Raji (cell line): Measurements from ENCODE around the gene CTSZ.

Experiments used
- POLR2A ChIP-seq: IDR thresholded peaks from 2 replicates; pipeline ENCODE4 v1.6.1; 2011; ENCODE audit warnings: low read depth, low read length, control low read depth; ENCODE audit not compliant: insufficient read depth

The CTSZ gene

DNA sequence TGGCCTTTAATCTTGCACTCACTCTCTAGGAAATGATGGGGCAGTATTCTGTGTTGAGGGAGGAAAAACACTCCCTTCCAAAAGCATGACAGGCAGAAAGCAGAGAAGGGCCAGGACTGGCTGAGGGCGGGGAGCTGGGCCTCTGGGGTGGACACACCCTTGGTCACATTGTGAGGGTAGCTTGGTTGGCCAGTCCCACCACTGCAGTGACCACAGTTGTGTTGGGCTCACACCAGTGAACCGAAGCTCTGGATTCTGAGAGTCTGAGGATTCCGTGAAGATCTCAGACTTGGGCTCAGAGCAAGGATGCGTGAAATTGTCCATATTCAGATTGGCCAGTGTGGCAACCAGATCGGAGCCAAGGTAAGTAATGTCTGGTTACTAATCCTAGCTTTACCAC, 12.2 kb upstream of the CTSZ start, which contains the start of gene TUBB1:
TSS of gene TUBB1 (plus strand) at position 213 of the 400 bp plus-strand sequence. CDS start at position 307, 94 bp downstream.
- TF ChIP-seq POLR2A = no peak

DNA sequence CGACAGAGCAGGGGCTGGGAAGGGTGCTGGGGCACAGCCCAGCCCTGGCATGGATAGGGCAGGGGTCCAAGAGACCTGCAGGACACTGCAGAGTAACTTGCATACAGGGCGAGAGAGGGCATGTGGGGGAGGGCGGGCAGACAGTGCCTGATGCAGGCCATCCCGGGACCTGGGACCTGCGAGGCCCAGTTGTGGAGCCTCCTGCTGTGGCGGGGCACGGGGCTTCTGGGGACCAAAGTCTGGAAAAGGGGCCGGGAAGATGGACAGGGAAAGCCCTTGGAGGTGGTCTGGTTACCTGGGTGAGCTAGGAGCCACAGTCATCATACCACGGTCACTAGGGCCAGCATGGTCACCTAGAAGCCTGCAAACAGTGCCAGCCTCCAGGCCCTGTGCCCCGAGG, 11.8 kb upstream of the CTSZ start:
- no peak for TF ChIP-seq POLR2A

DNA sequence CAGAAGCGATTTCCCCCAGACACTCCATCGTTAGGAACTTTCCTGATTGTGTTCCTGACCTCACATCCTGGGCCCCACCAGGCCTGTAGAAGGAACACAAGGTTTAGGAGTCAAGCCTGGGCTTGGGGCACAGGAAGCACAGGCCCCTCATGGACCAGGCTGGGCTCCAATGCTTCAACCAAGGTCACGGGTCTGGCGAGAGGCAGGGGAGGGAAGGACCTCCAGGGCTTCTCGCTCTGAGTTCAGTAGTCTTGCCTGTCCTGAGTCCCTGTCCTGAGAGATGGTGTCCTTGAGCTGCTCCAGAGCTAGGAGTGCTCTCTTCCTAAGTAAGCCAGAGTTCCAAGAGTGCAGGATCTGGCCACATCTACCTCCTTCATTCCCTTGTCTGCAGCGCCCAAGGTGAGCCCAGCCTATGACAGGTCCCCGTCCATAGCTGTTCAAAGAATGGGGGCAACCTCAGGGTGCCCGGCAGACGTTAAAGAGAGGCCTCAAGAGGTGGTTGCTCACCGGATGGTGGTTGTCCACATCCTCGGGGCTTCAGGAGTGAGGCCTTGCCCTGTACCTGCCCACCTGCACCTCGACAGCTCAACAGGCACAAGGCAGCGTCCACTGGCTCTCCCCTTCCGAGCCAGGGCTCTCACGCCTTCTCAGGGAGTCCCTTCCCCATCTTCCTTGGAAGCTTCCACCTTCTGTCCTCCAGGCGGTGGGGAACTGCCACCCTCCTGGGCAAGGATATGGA, 10.6 kb upstream of the CTSZ start:
- no peak for TF ChIP-seq POLR2A

DNA sequence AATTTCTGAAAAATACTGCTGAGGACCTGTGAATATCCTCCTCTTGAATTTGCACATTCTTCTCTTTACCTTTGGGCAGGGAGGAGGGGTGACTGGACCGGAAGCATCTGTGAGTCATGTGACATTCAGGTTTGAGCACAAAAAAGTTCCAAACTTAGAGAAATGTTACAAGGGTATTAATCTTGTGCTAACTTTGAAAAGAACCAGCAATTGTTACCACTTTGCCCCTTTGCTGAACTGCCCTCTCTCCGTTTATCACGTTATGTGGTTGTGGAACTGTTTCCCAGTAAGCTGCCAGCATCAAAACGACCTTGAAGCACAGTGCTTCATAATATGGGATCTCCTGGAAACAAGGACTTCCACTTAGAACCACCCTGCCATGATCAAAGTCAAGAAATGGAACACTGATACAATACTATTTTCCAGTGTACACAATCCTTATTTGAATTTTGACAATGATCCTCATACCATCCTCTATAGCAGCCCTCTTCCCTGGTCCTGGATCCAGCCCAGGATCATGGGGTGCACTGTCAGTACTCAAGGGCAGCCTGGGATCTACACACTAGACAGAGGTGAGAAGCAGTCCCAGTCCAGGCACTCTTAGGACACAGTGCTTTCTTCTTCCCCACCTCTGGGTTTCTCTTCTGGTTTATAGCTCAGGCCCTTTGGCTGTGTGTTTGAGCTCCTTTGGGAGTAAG, 9.9 kb upstream of the CTSZ start:
- no peak for TF ChIP-seq POLR2A

DNA sequence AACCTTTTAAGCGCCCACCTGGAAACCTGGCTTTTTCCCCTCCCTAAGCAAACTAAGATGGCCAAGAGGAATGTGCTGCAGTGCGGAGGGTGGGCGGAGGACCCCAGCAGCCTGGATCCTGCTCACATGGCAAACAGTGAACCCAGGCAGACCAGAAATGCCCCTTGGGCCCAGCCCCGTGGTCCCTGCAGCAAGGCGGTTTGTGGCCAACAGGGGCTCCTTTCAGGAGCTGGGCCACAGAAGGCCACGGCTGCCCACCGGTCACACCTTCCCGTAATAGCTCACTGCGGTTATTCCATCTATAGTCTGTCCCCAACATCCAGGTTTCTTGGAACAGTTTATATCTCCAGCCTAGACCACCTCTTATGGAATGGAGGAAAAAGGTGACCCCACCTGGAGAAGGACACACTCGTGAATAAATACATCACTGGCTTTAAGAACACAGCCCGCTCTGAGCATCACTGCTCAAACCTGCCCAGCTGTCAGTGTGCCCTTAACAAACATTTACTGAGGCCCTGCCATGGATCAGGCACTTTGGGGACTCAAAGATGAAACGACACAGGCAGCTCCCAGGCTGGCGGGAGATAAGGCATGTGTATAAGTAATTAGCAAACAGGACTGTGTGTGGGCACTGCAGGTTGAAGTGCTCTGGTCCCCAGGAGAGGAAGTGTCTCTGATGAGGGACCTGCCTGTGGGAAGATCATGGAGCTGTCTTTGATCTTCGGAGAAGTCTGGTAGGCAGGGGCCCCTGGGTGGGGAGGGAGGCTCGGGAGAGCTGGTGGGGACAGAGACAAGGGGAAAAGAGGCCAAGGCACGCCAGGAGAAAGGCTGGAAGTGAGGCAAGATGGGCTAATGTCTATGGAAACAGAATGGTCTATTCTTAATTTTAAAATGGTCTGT, 9.0 kb upstream of the CTSZ start:
- no peak for TF ChIP-seq POLR2A

DNA sequence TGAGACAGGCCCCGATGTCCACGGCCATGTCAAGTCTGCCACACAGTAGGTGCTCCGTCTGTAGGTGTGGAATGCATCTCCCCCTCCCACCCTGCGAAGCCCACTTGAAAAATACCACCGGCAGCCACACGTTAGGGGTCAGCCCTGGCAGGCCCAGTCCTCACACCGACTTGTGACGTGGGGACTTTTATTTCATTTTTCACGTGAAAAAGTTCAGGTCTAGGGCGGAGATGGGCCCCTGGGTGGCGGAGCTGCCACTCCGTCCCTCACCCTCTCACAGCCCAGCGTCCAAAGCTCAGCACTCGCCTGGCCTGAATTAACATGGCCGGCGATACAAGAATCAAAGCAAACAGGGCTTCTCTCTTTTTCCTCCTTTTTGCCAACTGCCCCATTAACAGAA, 8.4 kb upstream of the CTSZ start:
- no peak for TF ChIP-seq POLR2A

DNA sequence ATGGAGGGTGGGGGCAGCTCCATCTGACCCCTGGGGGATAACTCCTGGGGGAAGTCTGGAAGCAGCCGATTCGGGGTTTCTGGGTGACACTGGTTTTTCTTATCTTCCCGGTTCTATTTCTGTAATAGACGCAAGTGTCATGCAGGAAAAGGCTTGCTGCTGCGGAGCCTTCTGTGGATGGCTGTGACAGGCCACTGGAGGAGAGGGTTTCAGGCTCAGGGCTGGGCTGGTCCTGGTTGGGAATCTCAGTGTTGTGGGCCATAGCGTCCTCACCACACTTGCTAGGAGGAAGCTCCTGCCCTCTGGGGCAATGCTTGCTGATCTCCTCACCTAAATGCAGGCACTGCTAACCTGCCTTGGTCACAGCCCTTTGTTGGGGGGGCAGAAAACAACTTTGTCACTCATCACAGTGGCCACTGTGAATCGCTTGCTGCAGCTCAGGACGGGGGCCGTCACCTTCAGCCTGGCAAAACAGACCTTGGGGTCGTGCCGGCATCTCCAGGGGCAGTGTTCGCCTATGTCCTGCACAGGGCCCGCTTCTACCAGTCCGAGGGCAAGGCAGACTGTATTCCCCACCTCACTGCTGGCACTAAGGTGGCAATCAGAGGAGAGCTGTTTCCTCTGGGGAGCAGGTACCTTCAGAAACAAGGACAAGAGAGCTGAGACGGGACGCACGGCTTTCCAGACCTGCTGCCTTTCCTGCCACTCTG, 7.8 kb upstream of the CTSZ start:
- TF ChIP-seq POLR2A = no peak

DNA sequence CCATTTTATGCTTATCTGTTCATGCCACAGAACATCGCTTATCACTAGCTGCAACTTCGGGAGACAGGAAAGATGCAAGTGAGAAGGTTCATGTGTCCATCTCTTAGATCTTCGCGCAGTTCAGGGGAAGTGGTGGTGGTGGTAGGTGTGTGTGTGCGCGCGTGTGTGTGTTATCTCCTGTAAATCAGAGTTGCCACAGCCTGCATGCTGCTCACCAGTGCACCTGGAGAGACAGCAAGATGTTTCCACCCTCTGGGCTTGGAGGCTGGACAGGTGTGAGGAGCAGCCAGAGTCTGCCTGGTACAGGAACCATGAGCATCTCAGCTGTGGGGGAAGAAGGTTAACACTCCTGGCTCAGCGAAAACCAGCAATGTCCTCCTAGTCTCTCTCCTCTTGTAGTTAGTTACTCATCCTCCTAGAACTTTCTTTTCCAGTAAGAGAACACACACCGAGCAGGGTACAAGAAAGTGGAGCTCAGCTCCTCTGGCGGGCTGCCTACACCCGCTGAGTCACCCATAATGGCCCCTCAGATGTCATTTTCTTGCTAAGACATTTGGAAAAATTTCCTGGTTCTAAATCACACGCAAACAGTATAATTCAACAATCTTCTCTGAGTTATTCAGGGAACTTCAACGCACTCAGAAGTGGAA, 7.0 kb upstream of the CTSZ start:
- no peak for TF ChIP-seq POLR2A

DNA sequence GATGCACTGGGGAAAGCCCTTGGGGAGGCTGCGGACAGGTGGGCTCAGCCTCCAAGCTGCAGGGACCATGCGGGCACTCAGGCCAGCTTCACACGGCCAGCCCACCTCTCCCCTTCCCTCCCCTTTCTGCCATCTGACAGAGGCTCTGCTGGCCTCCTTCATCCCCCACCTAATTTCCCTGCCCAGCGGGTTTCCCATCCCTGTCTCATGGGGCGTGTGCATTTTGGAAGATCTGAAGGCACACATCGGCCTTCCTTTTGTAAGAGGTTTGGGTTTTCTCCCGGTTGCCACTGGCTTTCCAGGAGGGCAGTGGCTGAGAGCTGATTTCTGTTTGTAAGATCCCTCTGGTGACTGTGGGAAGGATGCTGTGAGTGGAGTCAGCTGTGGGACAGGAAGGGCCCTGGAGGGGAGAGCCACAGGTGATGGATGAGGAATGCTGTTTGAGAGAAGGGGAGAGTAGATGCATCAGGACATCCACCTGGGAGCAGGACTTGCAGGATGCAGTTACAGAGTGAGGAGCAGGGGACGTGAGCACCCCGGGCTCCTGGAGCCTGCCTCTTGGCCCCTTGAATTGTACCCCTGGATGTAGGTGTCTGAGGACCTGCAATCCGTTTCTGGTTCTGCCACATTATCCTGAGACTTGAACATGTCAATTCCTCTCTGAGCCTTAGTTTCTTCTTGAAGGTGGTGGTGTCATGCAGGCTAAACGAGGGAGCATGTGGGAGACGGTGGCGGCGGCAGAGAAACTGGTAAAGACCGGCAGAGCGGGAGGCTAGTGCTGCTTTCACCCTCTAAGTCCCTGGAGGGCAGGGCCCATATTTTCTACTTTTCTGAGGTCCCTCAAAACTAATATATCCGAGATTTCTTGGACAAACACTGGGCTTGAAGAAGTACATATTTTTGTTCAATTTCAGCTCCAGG, 6.2 kb upstream of the CTSZ start:
- no peak for TF ChIP-seq POLR2A

DNA sequence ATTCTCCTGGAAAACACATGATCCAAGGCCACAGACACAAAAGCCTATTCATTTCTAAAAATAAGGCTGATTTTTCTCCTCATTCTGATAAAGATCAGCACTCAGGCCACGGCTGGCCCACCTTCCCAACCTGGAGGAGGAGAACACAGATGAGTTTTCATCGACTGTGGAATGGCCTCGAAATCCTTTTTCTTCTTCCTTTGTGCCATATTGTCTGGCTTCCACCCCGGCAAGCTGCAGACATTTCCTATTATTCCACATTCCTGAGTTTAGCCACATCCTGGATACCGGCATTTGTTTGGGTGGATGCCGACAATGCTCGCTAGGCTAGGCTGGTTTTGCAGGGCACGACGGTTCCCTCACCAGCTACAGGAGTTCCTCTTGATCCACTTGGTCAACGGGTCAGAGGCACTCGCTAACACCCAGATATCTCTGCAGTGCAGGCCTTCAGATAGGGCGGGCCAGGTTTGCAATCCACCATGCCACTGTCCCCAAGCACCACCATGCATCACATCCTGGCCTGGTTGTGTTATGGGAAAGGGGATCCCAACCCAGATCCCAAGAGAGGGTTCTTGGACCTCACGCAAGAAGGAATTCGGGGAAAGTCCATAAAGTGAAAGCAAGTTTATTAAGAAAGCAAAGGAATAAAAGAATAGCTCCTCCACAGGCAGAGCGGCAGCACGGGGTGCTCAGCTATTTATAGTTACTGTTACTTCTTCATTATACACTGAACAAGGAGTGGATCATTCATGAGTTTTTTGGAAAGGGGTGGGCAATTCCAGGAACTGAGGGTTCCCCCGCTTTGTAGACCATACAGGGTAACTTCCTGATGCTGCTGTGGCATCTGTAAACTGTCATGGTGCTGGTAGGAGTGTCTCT, 4.2 kb upstream of the CTSZ start:
- no peak for TF ChIP-seq POLR2A

DNA sequence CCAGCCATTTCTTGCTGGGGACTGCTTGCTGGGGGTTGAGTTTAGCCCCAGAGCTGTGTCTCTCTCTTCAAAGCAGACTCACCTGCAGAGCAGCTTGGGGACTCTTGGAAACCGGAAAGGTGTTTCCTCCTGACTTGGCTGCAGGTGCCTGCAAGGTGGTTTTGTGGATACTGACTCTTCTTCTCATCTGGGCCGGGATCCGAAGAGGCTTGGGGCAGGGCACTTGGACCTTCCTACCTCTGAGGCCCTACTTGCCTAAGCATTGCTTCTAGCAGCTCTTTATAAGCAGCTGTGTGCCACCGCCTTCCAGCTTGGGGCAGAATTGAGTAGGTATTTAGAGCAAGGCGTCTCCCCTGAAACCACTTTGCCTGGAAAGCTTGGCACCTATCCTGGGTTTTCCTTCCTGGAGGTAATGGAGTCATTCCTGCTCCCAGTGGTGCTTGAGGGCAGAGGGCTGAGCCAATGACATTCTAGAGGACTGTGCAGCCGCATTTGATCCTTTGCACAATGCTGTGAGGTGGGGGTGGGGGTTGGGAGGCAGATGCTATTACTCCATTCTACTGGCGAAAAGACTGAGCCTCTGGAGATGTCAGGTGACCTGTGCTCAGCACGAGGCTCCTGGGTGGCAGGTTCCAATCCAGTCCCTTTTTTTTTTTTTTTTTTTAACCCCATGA, 3.4 kb upstream of the CTSZ start:
- TF ChIP-seq POLR2A = no peak

DNA sequence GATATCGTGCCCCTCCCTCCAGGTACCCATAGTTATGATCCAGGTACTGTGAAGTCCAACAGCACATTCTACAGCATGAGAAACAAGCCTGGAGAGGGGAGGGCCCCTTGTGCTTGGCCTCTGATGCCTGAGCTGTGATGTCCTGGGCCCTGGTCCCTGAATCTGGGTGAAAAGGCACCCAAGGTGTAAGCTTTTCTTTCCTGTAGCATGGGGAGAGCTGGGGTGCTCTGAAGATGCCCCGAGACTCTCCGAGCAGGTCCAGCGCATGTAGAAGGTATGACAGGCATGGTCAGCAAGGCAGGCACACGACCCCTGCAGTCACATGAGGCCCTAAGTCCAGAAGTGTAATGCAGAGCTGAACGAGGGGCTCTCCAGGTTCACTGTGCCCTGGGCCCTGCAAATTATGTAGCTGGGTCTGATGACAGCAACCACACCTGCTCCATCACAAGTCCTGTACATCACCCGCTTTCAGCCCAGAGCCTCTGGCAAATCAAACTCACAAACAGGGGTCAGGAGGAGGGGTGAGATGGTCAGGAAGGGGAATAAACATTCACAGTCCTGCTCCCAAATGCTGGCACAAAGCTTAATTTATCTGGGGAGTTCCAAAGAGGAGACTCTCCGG, 1.8 kb upstream of the CTSZ start:
- no peak for TF ChIP-seq POLR2A
